Measurements from ENCODE around the gene PARP8.
A peak's percentile ranks its signal among the peaks of the same experiment; 100 is the strongest.
"Not testable (repeated sequence)": the region's sequence is repeated elsewhere in the genome, so short reads cannot be mapped to it uniquely, and the experiment has no call there.

PARP8 gene

GRCh38 chr5:50727149-50727496 lies 60.7 kb downstream of the PARP8 start:
- no peak for DNase-seq

GRCh38 chr5:50727845-50728244 lies 61.4 kb downstream of the PARP8 start:
- no peak for DNase-seq

- no peak for DNase-seq
These were observed 63.9 kb downstream of the PARP8 start for GRCh38 chr5:50730336-50730735.

- DNase-seq: no peak
These were observed 64.4 kb downstream of the PARP8 start for GRCh38 chr5:50730841-50731240.

- DNase-seq: no peak
These were observed 67.3 kb downstream of the PARP8 start for GRCh38 chr5:50733741-50734140.

GRCh38 chr5:50738864-50739263 lies 72.4 kb downstream of the PARP8 start:
- no peak for DNase-seq

- DNase-seq: no peak
These were observed 74.4 kb downstream of the PARP8 start for GRCh38 chr5:50740832-50741231.

GRCh38 chr5:50744776-50745175 lies 78.3 kb downstream of the PARP8 start:
- DNase-seq: no peak

GRCh38 chr5:50745221-50745910 lies 78.9 kb downstream of the PARP8 start:
- DNase-seq: no peak

GRCh38 chr5:50749181-50749580 lies 82.7 kb downstream of the PARP8 start:
- DNase-seq: no peak

- DNase-seq: no peak
These were observed 83.4 kb downstream of the PARP8 start for GRCh38 chr5:50749873-50750272.

- peak; percentile 48 for DNase-seq
These were observed 84.7 kb downstream of the PARP8 start for GRCh38 chr5:50751064-50751657.

- no peak for DNase-seq
These were observed 86.4 kb downstream of the PARP8 start for GRCh38 chr5:50752800-50753199.

- DNase-seq: no peak
These were observed 93.3 kb downstream of the PARP8 start for GRCh38 chr5:50759526-50760270.

GRCh38 chr5:50763351-50763750 lies 96.9 kb downstream of the PARP8 start:
- no peak for DNase-seq

GRCh38 chr5:50763846-50764245 lies 97.4 kb downstream of the PARP8 start:
- no peak for DNase-seq

- no peak for DNase-seq
These were observed 99.6 kb downstream of the PARP8 start for GRCh38 chr5:50766042-50766441.

GRCh38 chr5:50766462-50766861 lies 100.0 kb downstream of the PARP8 start:
- DNase-seq: no peak

- DNase-seq: no peak
These were observed 100.5 kb downstream of the PARP8 start for GRCh38 chr5:50766967-50767366.

- no peak for DNase-seq
These were observed 101.2 kb downstream of the PARP8 start for GRCh38 chr5:50767588-50767987.

GRCh38 chr5:50768634-50769033 lies 102.2 kb downstream of the PARP8 start:
- DNase-seq: no peak

- DNase-seq: no peak
These were observed 104.0 kb downstream of the PARP8 start for GRCh38 chr5:50770441-50770840.

- DNase-seq: not testable (repeated sequence)
These were observed 108.2 kb downstream of the PARP8 start for GRCh38 chr5:50774446-50775175.

- DNase-seq: no peak
These were observed 119.6 kb downstream of the PARP8 start for GRCh38 chr5:50786073-50786472.
